GM12878 (cell line): ENCODE results near the gene CSE1L.

Source experiments
- CBX3 ChIP-seq: fragments of 200-600 bp; sonication (generic); IDR thresholded peaks from 2 replicates; pipeline ENCODE4 v1.6.1; 2016; ENCODE audit warnings: low read depth, borderline replicate concordance
- CHD2 ChIP-seq: IDR thresholded peaks from 2 replicates; pipeline ENCODE4 v1.6.1; 2011; ENCODE audit warnings: low read depth, low read length, improper control_type of control experiment, borderline replicate concordance
- CREB1 ChIP-seq: IDR thresholded peaks from 2 replicates; pipeline ENCODE4 v1.6.1; 2012; ENCODE audit warnings: low read depth, mild to moderate bottlenecking, inconsistent platforms
- CTCF ChIP-seq, 3 experiments: IDR thresholded peaks in 2 of 3; conservative IDR thresholded peaks in 1 of 3; 2 replicates each; pipeline ENCODE4 v1.5.1; 2011; ENCODE audit warnings: low read depth in 3 of 3, low read length in 3 of 3, mild to moderate bottlenecking in 3 of 3, control low read depth in 2 of 3, moderate library complexity in 2 of 3, inconsistent platforms in 1 of 3, mixed read lengths in 1 of 3; ENCODE audit not compliant: control insufficient read depth in 2 of 3, insufficient read depth in 1 of 3; ENCODE audit errors: extremely low read depth in 1 of 3
- DPF2 ChIP-seq: fragments of 450-650 bp; IDR thresholded peaks from 2 replicates; pipeline ENCODE4 v1.6.1; 2017; ENCODE audit warnings: mild to moderate bottlenecking
- ESRRA ChIP-seq: IDR thresholded peaks from 2 replicates; pipeline ENCODE4 v1.6.1; 2012; ENCODE audit warnings: mild to moderate bottlenecking, low read length, improper control_type of control experiment
- EZH2 ChIP-seq: IDR thresholded peaks from 2 replicates; pipeline ENCODE4 v1.6.1; 2012; ENCODE audit warnings: low read depth, mild to moderate bottlenecking, control low read depth, inconsistent platforms, low read length, borderline replicate concordance; ENCODE audit not compliant: control insufficient read depth
- SUPT20H ChIP-seq: IDR thresholded peaks from 2 replicates; pipeline ENCODE4 v1.6.1; 2011; ENCODE audit warnings: low read depth, mild to moderate bottlenecking, low read length, moderate library complexity, borderline replicate concordance; ENCODE audit not compliant: control insufficient read depth
- SUZ12 ChIP-seq: fragments of 200-600 bp; sonication (generic); IDR thresholded peaks from one replicate; pipeline ENCODE4 v1.6.1; 2018; ENCODE audit warnings: antibody characterized with exemption, mild to moderate bottlenecking; ENCODE audit not compliant: unreplicated experiment

GRCh38 chr20:49037962-49038387 is 8.1 kb upstream of the CSE1L start:
- TF ChIP-seq SUZ12 (no peak), CREB1 (no peak), CTCF (IDR thresholded peaks at IDR 0.05 in 2 of 3, conservative IDR thresholded peaks at IDR 0.05 in 1 of 3; ENCODE audit: control insufficient read depth in 2 of 3, extremely low read depth in 1 of 3, insufficient read depth in 1 of 3, low read depth in 3 of 3, low read length in 3 of 3) (no peak), CBX3 (no peak), SUPT20H (no peak), ESRRA (no peak), CHD2 (no peak), DPF2 (no peak), EZH2 (no peak)
